GM18873 (cell line): ENCODE measurements around the gene XRCC2.
"Not testable (repeated sequence)": the region's sequence is repeated elsewhere in the genome, so short reads cannot be mapped to it uniquely, and the experiment has no call there.

Experiments
- ATAC-seq: cut with Tn5 transposase; IDR thresholded peaks from one replicate; pipeline ENCODE4 v1.9.1; 2021; ENCODE audit warnings: mild to moderate bottlenecking, moderate library complexity, moderate number of reproducible peaks; ENCODE audit not compliant: unreplicated experiment, low FRiP score

XRCC2 gene

DNA sequence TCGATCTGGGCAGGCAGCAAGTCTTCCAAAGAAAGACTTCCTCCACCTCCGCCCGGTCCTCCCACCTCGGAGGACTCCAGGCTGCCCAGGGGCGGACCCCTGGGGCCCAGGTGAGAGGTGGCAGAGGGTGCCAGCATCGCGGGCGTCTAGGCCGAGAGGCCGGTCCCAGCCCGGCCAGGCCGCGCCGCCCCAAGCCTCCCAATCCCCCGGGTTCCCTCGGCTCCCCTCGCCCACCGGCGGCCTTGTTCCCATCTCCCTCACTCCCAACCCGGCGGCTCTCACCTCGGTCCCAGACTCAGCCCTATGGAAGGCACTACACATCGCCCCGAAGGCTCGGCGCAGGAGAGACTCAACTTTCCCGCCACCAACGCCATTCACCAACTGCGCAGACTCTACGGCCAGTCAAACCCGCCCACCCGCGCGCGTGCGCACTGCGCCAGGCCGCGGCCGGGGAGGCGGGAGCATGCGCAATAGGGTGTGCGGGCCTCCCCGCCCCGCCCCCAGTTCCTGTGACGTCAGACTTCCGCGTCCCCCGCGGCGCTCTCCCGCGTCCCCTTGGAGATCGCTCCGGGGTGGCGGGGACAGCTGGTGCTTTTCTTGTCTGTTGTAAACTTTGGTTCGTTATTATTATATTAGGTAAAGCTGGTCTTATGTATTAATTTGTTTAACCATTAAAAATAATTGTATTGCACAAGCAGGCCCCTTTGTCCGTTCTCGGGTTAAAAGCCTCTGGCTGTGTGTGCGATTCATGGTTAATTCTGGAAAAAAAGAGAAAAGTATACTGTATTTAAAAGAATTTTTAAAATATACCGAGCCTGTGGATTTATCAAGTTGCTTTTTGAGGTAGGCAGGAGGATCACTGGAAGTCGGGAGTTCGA, at the start of gene XRCC2:
Gene XRCC2, minus strand, starts transcription at position 383 of the 878 bp plus-strand sequence. Its CDS starts 62 bp downstream, at position 321.
- ATAC-seq = peak; percentile 91

DNA sequence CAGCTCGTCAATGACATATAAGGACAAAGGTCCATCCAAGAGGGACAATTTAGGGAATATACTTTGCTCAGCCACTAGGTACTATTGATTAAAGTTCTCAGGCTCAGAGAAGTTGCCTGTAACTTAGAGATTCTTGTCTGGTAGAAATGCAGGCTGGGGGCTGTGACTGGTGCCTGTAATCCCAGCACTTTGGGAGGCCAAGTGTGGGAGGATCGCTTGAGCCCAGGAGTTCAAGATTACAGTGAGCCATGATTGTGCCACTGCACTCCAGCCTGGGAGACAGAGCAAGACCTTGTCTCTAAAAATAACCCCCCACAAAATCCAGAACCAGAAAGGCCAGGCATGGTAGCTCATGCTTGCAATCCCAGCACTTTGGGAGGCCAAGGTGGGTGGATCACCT, 47.4 kb upstream of the XRCC2 start:
- ATAC-seq = no peak

- ATAC-seq = not testable (repeated sequence)
These were observed 36.6 kb upstream of the XRCC2 start for GRCh38 chr7:152712412-152713042.

DNA sequence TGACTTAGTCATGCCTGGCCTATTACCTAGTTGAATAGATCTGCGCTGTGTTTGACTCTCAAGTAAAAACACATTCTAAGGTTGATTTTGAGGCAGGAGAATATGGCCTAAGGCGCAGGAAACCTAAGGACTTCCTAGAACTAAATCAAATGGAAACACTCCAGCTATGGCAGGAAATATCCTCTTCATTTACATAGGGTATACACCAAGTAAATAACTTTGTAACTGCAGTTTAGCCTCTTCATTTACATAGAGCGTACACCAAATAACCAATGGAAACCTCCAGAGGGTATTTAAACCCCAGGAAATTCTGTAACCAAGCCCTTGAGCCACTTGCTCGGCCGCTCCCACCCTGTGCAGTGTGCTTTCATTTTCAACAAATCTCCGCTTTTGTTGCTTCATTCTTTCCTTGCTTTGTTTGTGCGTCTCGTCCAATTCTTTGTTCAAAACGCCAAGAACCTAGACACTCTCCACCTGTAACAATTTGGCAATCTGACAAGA, 35.6 kb upstream of the XRCC2 start:
- no peak for ATAC-seq

GRCh38 chr7:152710153-152710442, 34.2 kb upstream of the XRCC2 start:
- no peak for ATAC-seq

GRCh38 chr7:152709287-152710152, 33.6 kb upstream of the XRCC2 start:
- no peak for ATAC-seq

- ATAC-seq = no peak
These were observed 28.9 kb upstream of the XRCC2 start for GRCh38 chr7:152704796-152705384.

GRCh38 chr7:152699079-152699478, 23.1 kb upstream of the XRCC2 start:
- no peak for ATAC-seq

GRCh38 chr7:152697268-152697974, 21.5 kb upstream of the XRCC2 start:
- not testable (repeated sequence) for ATAC-seq

GRCh38 chr7:152692196-152692595, 16.3 kb upstream of the XRCC2 start:
- ATAC-seq = not testable (repeated sequence)

DNA sequence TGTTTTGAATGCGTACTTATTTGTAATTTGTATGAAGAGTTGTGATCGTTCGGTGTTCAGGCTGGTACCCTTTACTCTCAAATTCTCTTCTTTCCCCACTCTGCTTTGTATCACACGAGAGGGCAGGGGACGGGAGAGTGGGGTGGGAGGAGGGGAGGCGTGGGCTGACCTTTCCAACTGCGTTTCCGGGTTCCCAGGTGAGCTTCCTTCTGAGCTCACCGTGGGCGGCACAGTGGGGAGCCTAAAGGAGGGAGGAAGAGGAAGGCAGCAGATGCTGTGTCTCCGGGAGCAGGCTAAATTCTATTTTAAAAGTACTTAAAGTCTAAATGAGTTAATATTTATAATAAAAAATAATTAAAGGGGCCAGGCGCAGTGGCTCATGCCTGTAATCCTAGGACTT, 7.4 kb upstream of the XRCC2 start:
- no peak for ATAC-seq

DNA sequence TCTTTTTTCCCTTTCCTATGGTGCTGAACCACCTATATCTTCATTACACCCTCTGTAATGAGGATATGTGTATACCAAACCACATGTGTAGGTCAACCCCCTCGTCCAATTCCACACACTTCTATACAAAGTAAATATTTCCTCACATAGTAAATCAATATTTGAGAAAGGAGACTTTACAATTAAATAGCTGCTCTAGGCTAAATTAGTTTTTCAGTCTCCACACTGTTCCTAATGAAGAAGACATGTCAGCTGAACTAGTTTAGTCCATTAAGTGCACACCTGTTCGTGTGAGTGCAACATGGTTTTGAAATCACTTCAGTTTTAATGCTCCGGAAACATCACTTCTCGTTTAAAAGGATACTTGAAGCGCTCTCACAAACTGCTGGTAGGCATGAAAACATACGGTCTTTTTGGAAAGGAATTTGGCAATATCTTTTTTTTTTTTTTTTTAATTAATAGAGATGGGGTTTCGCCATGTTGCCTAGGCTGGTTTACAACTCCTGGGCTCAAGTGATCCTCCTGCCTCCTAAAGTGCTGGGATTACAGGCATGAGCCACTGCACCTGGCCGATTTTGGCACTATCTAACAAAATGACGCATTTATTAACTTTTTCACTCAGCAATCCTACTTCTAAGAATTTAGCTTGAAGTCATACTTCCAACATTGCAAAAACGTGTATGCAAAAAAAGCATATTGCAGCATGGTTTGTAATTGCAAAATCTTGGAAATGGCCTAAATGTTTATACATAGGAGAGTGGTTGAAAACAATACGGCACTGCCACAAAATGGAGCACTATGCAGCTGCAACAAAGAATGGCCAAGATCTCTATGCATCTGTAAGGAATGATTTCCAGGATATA, 2.1 kb upstream of the XRCC2 start:
- no peak for ATAC-seq

GRCh38 chr7:152674860-152675758, 832 bp downstream of the XRCC2 start:
- no peak for ATAC-seq

- no peak for ATAC-seq
These were observed 2.0 kb downstream of the XRCC2 start for GRCh38 chr7:152673897-152674296.

- no peak for ATAC-seq
These were observed 3.3 kb downstream of the XRCC2 start for GRCh38 chr7:152672626-152673025.

- no peak for ATAC-seq
These were observed 6.2 kb downstream of the XRCC2 start for GRCh38 chr7:152669758-152670157.

- no peak for ATAC-seq
These were observed 7.0 kb downstream of the XRCC2 start for GRCh38 chr7:152668975-152669374.

DNA sequence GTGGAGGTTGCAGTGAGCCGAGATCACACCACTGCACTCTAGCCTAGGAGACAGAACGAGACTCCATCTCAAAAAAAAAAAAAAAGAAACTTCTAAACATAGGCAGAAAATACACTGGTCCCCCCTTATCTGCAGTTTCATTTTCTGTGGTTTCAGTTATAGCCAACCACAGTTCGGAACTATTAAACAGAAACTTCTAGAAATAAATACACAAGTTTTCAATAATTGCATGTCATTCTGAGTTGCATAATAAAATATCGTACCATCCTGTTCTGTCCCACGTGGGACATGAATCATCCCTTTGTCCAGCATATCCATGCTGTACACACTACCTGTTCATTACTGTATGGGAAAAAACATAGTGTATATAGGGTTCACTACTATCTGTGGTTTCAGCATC, 8.0 kb downstream of the XRCC2 start:
- ATAC-seq = peak; percentile 51
